Measurements from ENCODE around the gene BSND.
"Not testable (repeated sequence)": the region's sequence is repeated elsewhere in the genome, so short reads cannot be mapped to it uniquely, and the experiment has no call there.

BSND gene

DNA sequence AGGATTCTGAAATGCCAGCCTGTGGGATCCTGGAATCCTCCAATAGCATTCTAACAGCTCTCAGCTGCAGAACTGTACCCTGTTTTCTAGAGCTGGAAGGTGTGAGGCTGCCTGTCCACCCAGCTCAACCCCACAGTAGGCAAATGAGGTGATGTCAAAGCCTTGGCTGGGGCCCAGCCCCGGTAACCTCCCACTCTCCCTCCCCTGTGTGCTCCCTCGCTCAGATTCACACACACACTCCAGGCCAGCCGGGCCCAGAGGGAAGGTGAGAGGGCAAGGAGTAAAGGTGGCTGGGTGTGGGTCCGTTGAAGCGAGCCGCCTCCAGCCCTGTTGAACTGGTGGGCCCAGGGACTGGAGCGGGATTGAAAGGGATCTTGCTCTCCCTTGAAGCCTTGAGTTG lies at the start of gene BSND:
Gene BSND, plus strand, starts transcription at position 257 of the 400 bp plus-strand sequence. CDS start 254 bp downstream, outside the sequence.
- DNase-seq (ENCODE audit: insufficient read length, low spot score) (no peak), FAIRE-seq (no peak)

DNA sequence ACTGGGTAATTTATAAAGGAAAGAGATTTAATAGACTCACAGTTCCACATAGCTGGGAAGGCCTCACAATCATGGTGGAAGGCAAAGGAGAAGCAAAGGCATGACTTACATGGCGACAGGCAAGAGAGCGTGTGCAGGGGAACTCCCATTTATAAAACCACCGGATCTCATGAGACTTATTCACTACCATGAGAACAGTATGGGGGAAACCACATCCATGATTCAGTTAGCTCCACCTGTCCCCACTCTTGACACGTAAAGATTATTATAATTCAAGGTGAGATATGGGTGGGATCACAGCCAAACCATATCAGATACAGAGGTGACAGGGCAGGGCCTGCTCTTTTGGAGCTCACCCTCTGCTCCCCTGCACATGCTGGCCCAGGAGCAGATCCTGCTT lies 49.7 kb upstream of the BSND start:
- no peak for FAIRE-seq

DNA sequence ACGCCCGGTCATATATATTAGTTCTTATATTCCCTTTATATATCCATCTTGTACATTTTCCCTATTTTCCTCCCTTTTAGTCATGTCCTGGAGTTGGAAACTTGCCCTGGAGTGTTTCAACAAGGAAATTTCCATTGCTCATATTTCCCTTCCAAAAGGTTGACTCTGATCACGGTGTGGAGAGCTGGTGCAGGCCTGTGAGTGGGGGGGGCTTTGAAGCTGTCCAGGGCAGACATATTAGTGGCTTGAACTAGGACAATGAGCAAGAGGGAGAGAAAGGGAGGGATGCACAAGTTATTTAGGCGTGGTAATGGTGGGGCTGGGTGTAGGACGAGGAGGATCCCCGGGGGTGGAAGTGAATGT lies 48.7 kb upstream of the BSND start:
- DNase-seq (ENCODE audit: insufficient read length, low spot score) (no peak), FAIRE-seq (no peak)

More for the DNA sequence above, 49.7 kb upstream of the BSND start:
- DNase-seq (ENCODE audit: insufficient read length, low spot score): no peak

DNA sequence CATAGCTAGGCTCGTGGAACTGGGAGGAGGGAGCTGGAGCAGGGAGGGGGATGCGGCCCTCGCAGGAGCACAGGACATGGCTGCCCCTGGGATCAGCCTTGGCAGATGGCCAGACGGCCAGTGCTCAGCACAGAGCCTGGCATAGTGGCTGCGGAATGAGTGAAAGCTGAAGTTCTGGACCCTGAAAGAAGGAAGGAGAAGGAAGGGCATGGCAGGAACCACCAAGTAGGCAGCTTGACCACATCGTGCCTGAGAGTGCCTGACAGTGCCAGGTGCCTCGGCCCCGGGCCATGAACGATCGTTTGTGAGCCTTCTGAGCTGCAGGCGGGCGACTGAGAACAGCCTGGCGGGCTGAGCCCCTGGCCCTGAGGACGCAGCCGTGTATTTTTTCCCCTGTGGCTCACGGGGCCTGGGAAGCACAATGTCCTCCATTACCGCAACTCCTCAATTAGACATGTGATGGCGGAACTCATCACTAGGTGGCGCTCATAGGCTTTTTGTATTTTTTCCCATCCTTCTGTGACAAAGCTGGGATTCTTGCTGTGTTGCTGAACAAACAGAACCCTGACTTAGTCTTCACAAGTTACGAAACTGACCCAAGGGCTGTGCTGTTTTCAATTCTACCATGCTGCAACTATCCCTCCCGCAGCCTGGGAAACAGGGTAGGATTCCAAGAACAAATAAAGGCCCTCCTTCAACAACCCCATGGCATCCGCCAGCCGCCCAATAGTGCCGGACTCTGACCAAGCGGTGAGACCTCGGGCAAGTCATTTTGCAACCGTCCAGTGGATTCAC lies 48.2 kb upstream of the BSND start:
- peak; percentile 64 for DNase-seq (ENCODE audit: insufficient read length, low spot score)
- peak; percentile 44 for FAIRE-seq

DNA sequence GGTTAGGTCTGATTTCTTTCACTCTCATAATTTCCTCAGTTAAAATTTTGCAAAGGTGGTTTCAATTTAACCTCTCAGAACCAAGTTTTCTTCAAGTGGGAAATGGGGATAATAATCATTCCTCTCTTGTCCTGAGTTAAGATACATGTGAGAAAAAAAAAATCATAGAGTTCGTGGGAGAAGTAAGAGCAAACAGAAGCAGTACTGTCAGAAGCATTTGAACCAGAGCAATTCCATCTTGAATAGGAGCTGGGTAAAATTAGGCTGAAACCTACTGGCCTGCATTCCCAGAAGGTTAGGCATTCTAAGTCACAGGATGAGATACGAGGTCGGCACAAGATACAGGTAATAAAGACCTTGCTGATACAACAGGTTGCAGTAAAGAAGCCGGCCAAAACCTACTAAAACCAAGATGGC lies 46.9 kb upstream of the BSND start:
- DNase-seq (ENCODE audit: insufficient read length, low spot score): no peak
- no peak for FAIRE-seq

DNA sequence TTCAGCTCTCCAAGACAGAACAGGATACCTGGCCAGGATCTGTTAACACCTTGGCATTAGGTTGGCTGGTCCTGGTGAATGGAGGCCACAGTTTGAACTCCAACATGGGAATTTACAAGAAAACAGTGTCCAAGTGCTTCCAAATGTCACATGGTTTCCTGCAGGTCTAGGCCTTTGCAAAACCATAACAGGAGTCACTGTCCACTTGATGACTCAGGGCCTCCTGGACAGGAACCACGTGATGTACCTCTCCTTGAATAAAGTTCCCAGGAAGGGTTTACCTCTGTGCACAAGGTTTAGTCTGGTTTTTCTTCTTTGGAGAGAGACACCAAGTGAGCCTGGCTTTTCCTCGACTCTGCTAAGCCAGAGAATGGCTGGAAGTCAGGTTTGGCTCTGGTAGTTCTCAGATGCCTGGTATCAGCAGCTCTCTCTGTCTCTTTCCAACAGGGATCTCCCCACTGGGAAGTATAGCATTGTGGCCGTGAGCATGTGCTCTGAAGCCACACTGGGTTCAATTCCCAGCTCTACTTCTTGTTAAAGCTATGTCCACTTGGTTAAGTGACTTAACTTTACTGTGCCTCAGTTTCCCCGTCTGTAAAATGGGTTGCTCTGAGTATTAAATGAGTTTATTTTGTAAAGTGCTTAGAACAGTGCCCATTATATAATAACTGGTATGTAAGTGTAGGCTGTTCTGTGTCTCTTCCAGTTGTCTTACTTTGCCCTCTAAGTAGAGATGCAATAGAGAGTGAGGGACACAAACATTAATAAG lies 45.6 kb upstream of the BSND start:
- DNase-seq (ENCODE audit: insufficient read length, low spot score): no peak
- no peak for FAIRE-seq

DNA sequence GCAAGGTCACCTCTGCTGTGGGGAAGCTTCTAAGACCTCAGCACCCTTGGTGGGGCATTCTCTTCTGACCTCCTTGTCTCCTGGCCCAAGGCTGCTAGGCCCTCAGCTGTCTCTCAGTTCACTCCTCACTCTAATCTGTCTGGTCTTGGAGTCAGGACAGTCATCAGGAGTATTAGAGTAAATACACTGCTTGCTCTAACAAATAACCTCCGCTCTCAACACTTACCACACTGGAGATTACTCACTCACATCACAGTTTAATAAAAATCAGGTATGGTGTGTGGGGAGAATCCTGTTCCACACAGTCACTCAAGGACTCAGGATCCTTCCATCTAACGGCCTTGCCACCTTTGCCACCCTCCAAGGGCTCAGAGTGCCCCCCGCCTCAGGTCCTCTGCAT lies 44.9 kb upstream of the BSND start:
- FAIRE-seq: no peak
- DNase-seq (ENCODE audit: insufficient read length, low spot score): no peak

DNA sequence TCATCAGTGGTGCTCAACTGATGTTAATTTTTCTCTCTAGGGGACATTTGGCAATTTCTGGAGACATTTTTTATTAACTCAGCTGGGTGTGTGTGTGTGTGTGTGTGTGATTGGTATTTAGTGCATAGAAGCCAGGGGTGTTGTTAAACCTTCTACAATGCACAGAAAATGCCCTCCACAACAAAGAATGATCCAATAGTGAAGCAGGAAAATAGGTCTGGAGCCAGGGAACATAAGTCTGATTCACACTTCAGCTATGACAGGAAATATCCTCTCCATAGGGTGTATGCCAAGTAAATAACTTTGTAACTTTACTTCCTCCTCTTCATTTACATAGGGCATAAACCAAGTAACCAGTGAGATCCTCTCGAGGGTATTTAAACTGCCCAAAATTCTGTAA lies 43.4 kb upstream of the BSND start:
- no peak for FAIRE-seq
- no peak for DNase-seq (ENCODE audit: insufficient read length, low spot score)

DNA sequence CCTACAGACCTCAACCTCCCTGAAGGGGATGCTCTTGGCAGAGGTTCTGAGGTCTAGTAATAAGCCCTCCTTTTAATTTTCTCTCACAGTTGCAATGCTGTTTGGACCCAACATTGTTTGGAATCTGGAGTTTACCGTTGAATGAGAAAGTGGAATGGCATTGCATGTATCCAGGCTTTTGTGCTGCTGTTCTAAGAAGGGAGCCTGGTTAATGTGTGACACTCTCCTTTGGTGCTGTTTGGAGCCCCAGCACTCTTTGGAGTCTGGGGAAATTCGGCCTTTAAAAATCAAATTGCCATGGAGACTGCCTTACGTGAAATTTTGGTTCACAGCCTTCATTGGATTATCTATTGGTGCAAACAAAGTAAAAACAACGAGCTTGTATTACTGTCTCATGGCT lies 42.0 kb upstream of the BSND start:
- FAIRE-seq (no peak), DNase-seq (ENCODE audit: insufficient read length, low spot score) (no peak)

DNA sequence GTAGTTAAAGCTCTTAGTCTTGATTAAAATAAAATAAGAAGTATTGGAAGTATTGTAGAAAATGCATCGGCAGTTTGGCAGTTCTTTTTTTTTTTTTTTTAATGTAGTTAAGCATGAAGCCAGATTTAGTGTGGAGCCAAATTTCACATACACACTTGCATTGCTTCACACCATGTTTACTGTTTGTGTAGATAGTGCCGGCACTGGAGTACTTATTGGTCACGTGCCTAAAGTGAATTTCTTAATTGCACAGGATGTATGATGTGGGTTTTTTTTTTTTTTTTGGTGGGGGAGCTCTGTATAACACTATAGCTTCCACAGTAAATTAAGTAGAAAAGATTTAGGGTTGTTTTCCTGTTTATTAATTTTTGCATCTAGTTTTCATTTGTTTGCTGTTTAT lies 39.5 kb upstream of the BSND start:
- DNase-seq (ENCODE audit: insufficient read length, low spot score) (no peak), FAIRE-seq (no peak)

DNA sequence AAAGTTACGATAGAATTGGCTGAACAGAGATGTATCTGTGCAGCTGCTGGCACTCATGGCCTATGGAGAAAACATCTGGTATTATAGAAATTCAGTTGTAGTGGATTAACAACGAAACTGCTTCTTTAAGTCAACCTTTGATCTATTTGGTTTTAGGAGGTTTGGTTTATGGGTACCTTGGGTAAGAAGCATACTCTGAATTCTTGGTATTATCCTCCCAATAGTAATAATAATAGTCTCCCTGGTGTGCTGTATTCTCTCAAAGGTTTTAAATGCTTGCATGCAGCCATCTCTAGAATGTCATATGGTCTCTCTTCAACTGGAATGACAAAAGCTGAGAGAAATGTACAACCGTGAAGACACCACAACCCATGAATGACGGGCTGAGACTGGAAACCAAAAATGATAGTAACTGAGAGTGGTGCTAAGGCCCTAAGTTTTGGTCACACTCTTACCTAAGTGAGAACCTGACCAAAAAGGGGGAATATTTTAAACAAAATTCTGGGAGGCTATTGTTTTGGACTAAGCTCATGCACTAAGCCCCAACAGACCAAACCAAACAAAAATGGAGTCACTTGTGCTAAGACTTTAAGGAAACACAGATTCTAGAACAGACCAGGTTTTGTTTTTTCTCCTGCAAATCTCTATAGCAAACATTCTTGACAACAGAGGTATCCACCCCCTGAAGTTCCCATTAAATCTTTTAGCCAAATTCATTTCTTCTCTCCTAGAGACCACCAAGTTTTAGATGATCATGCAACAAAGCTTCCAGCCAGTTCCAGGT lies 35.9 kb upstream of the BSND start:
- DNase-seq (ENCODE audit: insufficient read length, low spot score): no peak
- no peak for FAIRE-seq

DNA sequence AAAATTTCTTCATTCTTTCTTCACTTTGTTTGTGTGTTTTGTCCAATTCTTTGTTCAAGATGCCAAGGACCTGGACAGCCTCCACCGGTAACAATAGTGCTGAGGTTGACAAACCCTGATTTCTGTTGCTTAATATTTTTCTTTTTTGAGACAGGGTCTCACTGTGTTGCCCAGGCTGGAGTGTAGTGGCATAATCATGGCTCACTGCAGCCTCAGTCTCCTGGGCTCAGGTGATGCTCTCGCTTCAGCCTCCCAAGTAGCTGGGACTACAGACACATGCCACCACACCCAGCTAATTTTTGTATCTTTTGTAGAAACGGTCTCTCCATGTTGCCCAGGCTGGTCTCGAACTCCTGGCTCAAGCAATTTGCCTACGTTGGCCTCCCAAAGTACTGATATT lies 34.9 kb upstream of the BSND start:
- not testable (repeated sequence) for DNase-seq (ENCODE audit: insufficient read length, low spot score); FAIRE-seq

DNA sequence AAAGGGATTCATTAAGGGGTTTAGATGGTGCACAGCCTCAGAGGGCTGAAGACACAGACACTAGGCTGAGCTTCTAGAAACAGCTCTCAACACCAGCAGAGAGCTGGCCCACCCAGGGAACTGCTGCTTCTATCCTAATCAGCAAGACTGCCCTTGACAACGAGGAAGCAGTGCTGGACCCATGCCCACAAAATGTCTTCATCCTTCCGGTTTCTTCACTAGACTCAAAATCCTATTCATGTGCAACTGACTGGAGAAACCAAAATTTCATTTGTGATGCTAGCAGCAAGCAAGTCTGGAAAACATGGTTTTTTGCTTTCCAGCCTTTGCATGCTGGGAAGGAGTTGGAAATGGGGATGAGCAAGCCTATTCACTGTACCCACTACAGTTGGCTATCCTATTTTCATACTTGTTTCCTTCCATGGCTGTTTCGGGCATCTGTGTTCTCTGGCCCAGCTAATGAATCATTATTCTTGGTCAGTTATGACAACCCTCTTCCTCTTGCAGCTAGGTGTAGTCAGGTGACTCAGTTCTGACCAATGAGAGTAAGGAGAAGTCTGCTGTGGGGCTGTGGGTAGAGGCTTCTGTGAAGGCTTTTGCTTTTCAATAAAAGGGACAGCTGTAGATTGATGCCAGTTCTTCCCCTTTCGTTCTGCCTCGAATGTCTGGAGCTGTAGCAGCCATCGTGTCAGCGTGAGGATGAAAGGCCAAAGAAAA lies 33.0 kb upstream of the BSND start:
- FAIRE-seq (no peak), DNase-seq (ENCODE audit: insufficient read length, low spot score) (no peak)

DNA sequence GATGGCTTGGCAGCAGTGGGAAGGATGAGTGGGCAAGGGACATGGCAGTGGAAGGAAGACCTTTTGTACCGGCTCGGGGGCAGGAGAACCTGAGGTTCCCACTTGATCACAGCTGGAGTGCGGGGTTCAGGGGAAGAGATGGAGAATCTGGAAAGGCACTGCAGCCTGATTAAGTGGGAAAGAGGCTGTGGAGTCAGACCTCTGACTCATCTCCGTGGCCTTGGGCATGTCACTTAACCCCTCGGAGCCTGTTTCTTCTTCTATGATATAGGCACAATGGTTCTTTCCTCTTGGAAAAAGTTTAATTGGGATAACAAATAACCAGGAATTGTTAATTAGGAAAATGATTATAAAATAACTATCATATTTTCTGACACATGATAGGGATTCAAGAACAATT lies 31.4 kb upstream of the BSND start:
- DNase-seq (ENCODE audit: insufficient read length, low spot score): no peak
- no peak for FAIRE-seq

DNA sequence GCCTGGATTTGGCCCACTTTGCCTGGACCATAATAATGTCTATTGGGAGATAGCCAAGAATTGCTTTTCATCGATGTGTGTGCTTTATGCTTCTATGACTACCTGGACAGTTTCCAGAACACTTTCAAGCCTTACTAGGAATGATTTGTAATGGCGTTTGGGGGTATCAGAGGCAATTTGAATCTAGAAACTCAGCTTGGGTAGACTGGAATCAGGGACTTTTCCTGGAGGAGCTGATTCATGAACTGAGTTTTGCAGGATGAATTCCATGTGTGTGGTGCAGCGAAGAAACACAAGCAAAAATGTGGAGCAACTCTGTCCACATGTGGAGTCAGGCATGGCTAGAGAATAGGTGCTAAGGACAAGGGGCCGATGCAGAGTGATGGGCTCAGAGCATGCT lies 30.2 kb upstream of the BSND start:
- FAIRE-seq (no peak), DNase-seq (ENCODE audit: insufficient read length, low spot score) (no peak)

DNA sequence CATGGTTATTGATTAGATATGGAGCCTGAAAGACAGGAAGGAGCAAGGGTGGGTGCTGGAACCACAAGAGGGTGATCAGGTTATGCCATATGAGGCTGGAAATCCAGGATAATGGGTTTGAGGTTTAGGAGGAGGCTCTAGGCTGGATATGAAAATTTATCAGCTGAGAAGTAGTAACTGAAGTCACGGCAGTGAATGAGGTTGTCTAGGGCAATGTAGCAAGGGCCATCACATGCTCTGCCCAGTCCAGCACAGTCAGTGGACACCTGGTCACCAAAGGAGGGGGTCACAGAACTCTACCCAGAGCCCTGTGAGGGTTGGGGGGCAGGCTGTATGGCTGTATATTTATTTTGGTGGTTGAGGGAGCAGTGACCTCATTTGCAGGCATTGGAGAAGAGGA lies 28.9 kb upstream of the BSND start:
- FAIRE-seq: no peak
- no peak for DNase-seq (ENCODE audit: insufficient read length, low spot score)

DNA sequence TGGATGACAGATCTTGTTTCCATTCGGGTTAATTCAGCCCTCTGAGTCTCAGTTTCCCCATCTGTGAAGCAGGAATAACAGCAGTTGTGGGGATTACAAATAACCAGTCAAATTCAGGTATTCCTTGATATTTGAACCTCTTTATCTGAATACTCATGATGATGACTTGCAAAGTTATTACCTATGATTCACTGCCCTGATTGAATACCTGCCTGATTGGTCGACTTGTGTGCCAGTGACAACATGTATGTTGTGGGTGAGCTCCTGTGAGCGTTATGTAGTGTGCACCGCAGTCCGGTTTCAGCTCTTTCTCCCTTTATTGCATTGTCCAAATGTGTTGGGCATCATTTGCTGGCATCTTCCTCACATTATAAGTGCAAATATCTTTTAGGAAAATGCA lies 27.8 kb upstream of the BSND start:
- DNase-seq (ENCODE audit: insufficient read length, low spot score) (no peak), FAIRE-seq (no peak)

DNA sequence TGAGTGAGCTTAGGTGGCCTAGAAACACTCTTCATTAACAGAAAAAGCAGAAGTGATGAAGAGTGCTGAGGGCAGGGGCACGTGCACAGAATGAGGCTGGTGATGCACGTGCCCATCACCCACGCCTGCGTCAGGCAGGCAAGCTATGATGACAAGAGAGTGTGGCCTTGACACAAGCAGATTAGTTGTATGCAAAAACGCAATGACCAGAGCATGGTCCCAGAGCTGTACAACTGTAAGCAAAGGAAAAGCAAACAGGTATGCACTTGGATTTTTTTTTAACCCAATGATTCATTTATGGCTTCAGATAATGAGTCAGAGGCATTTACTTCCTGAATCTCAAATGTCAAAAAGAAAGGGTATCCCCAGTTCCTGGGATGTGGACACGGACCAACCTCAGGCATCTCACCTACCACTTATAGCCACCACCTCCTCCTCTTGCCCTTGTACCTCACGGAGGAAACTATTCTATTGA lies 27.4 kb upstream of the BSND start:
- DNase-seq (ENCODE audit: insufficient read length, low spot score) (peak; percentile 45), FAIRE-seq (peak; percentile 40)

DNA sequence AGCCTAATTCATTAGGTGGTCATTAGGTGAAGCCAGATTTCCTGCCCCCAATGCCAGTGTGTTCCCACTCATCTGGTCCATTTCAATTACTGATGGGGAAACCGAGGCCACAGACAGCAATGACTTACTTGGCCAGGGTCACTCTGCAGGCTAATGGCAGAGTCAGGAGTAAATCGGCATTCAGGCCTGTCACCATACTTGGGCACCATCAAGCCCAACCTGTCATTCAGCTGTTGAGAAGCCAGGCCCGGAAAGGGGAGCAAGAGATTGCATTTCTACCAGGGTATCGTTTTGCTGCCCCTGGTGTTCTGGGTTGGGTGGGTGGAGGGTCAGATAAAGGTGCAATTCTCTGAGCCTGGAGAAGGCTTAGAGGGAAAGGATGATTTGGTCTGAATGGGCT lies 26.3 kb upstream of the BSND start:
- DNase-seq (ENCODE audit: insufficient read length, low spot score) (no peak), FAIRE-seq (no peak)

DNA sequence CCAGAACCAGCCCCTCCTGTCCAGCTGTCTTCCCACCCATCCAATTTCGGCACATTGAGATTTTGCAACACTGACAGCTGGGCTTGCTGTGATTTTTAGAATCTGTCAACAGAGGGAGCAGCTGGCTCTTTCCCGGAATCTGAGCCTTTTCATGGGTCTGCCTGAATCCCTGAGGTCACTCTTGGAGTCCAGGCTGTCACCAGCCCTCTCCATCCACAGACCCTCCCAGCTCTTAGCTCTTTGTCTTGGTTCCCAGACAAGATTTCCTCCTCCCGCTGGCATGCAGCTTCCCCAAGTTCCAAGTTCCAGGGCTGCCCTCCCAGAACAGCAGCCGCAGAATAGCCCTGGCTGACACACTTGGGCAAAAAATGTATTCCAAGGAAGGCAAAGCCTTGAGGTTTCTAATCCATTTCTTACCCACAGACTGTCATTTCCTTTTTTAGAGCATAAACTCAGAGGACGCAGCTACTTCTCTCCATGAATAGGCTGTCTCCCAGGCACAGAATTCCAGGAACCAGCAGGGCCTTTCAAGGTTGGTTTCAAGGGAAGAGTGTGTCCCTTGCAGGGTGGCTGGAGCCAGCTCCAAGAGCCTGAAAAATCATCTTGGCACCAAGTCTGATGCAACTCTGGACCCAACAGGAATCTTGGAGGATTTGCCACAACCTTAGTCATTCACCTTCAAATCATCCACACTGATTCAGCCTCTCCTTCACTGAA lies 25.4 kb upstream of the BSND start:
- DNase-seq (ENCODE audit: insufficient read length, low spot score) (peak; percentile 37), FAIRE-seq (no peak)

Measured in HTR-8/SVneo (cell line).